K562 (cell line): ENCODE data around the gene IL17RC. TPM values are rescaled to one million over a fixed set of nuclear protein-coding genes. Genes with fewer than 3 reads are reported as not detected.

ENCODE experiments used
- ATAC-seq: fragments of 200-7000 bp; cut with Tn5 transposase; 3 replicates; pipeline ENCODE4 v1.9.1; 2020; ENCODE audit warnings: moderate library complexity
- BruUV-seq: library from RNA; stranded (reverse); fragments of 400-500 nt; replicated peaks from 2 replicates; lab custom pipeline; 2021; lab: Mats Ljungman, UMichigan
- CTCF ChIA-PET: fragments of 300-600 bp; formaldehyde crosslinking; extraction: SDS; loops from one replicate; lab custom pipeline; 2021; ENCODE audit warnings: low intra/inter-chr PET ratio; lab: Yijun Ruan, JAX
- POLR2A ChIA-PET: fragments of 300-600, 350-650 bp; sonication (Branson Sonifier 250); formaldehyde crosslinking; extraction: SDS; loops from one replicate; lab custom pipeline; 2021; ENCODE audit warnings: antibody characterized with exemption, inconsistent platforms; lab: Yijun Ruan, JAX
- DNase-seq, 4 experiments: peaks; one replicate each; pipeline versions ENCODE4 v3.0.0 to v3.0.0-alpha.2; 2011 to 2018; ENCODE audit warnings: low spot score in 3 of 4, mixed read lengths in 3 of 4; ENCODE audit errors: extremely low read depth in 1 of 4
- FAIRE-seq: peaks from 2 replicates; lab custom pipeline; 2011; peaks lifted over from hg19 to GRCh38; lab: Jason Lieb, UNC
- H2AFZ ChIP-seq: 2 replicates; pipeline ENCODE4 v1.6.0; 2011; ENCODE audit warnings: low read depth, low read length, control low read depth, inconsistent platforms
- H3K27ac ChIP-seq: fragments of 200-600 bp; 3 replicates; pipeline ENCODE4 v1.8.0; 2011; ENCODE audit warnings: low read depth, mild to moderate bottlenecking, control low read depth, inconsistent platforms, low read length, moderate library complexity, mixed read lengths; ENCODE audit errors: extremely low read depth
- H3K27me3 ChIP-seq, 2 experiments: fragments of 300-600 bp in 1 of 2; 2 replicates in 1 of 2; 3 replicates in 1 of 2; pipeline versions ENCODE4 v1.6.0 to v1.8.0; 2011; ENCODE audit warnings: inconsistent platforms in 2 of 2, low read length in 2 of 2, mild to moderate bottlenecking in 1 of 2, mixed read lengths in 1 of 2, moderate library complexity in 1 of 2; ENCODE audit not compliant: control insufficient read depth in 2 of 2, insufficient read depth in 2 of 2
- H3K36me3 ChIP-seq: fragments of 300-600 bp; 3 replicates; pipeline ENCODE4 v1.8.0; 2011; ENCODE audit warnings: mild to moderate bottlenecking, low read length, inconsistent platforms; ENCODE audit not compliant: control insufficient read depth, insufficient read depth
- H3K4me1 ChIP-seq, 2 experiments: fragments of 200-600 bp in 1 of 2; replicated peaks in 1 of 2; 2 replicates in 1 of 2; 3 replicates in 1 of 2; pipeline versions ENCODE4 v1.5.1 to v1.8.0; 2011; ENCODE audit warnings: inconsistent platforms in 2 of 2, low read length in 2 of 2, mild to moderate bottlenecking in 1 of 2, mixed read lengths in 1 of 2, moderate library complexity in 1 of 2; ENCODE audit not compliant: control insufficient read depth in 2 of 2, insufficient read depth in 2 of 2
- H3K4me2 ChIP-seq: 2 replicates; pipeline ENCODE4 v1.6.1; 2011; ENCODE audit warnings: low read length, control low read depth, inconsistent platforms, mixed read lengths; ENCODE audit not compliant: insufficient read depth
- H3K4me3 ChIP-seq: fragments of 200-600 bp; sonication (generic), shearing (Covaris generic); 2 replicates; pipeline ENCODE4 v1.5.1; 2016; ENCODE audit warnings: control low read depth, inconsistent platforms
- H3K79me2 ChIP-seq: fragments of 200-600 bp; 3 replicates; pipeline ENCODE4 v1.8.0; 2011; ENCODE audit warnings: low read length, inconsistent platforms; ENCODE audit not compliant: control insufficient read depth, insufficient read depth
- H3K9ac ChIP-seq, 2 experiments: 2 replicates each; pipeline versions ENCODE4 v1.6.0 to v1.6.1; 2011; ENCODE audit warnings: low read depth in 2 of 2, low read length in 2 of 2, control low read depth in 1 of 2, inconsistent platforms in 1 of 2, mild to moderate bottlenecking in 1 of 2, mixed read lengths in 1 of 2; ENCODE audit not compliant: insufficient read depth in 1 of 2
- H3K9me1 ChIP-seq: one replicate; pipeline ENCODE4 v1.6.0; 2011; ENCODE audit warnings: inconsistent platforms, mild to moderate bottlenecking, low read length, moderate library complexity; ENCODE audit not compliant: control insufficient read depth, insufficient read depth
- H3K9me3 ChIP-seq: replicated peaks from 2 replicates; pipeline ENCODE4 v1.5.1; 2011; ENCODE audit warnings: low read depth, low read length, inconsistent platforms; ENCODE audit not compliant: control insufficient read depth, insufficient read depth
- H4K20me1 ChIP-seq: replicated peaks from 2 replicates; pipeline ENCODE4 v1.6.1; 2011; ENCODE audit warnings: low read length, inconsistent platforms, mixed read lengths; ENCODE audit not compliant: control insufficient read depth, insufficient read depth
- CBFA2T2 ChIP-seq: fragments of 450-650 bp; conservative IDR thresholded peaks from 2 replicates; pipeline ENCODE4 v1.6.1; 2017; ENCODE audit warnings: mild to moderate bottlenecking
- ZNF134 ChIP-seq: fragments of 250-450 bp; sonication (Bioruptor Pico); conservative IDR thresholded peaks from 2 replicates; pipeline ENCODE4 v1.4.0; 2020
- ZNF212 ChIP-seq: fragments of 450-650 bp; formaldehyde crosslinking; IDR thresholded peaks from 2 replicates; pipeline ENCODE4 v1.4.0; 2020; ENCODE audit warnings: mild to moderate bottlenecking
- ZNF75A ChIP-seq: fragments of 450-650 bp; formaldehyde crosslinking; IDR thresholded peaks from 2 replicates; pipeline ENCODE4 v1.4.0; 2020; ENCODE audit warnings: mild to moderate bottlenecking
- WGBS: fragments of 100-300 bp; shearing (Covaris generic); methylation state at CpG from one replicate; pipeline ENCODE4 v1.1.6; 2016; ENCODE audit warnings: low coverage, mixed read lengths; ENCODE audit not compliant: insufficient coverage; ENCODE audit errors: missing lambda C conversion rate; 5-methylcytosine and 5-hydroxymethylcytosine counted together
- in situ Hi-C: fragments of 300-500 bp; cut with MboI; formaldehyde crosslinking; loops from 4 replicates; pipeline ENCODE4 v1.15.0; 2018; ENCODE audit warnings: inconsistent platforms, mixed read lengths
- intact Hi-C: fragments of 100-400 bp; cut with micrococcal nuclease; formaldehyde crosslinking; loops from 2 replicates; pipeline ENCODE4 v1.14.2; 2022
- polyA plus RNA-seq, 8 experiments: library from polyadenylated mRNA; depleted of rRNA in 4 of 8; stranded (reverse) in 5 of 8; unstranded in 3 of 8; fragments of >200 nt; fragmentation: Nextera tagmentation in 2 of 8; fragmentation: Illumina TruSeq in 1 of 8; extraction: Ambion mirVana in 2 of 8; extraction: Trizol in 1 of 8; gene quantifications; 2 replicates each; pipeline versions ENCODE4 v1.2.1 to v1.2.3, GENCODE V29; 2011 to 2014; ENCODE audit warnings: inconsistent platforms in 1 of 8, missing spikeins in 1 of 8
- total RNA-seq, 7 experiments: library from RNA; depleted of rRNA in 6 of 7; stranded (reverse); fragments of >200 nt in 6 of 7; fragmentation: Illumina TruSeq in 2 of 7; extraction: Trizol in 2 of 7; gene quantifications; 2 replicates each; pipeline versions ENCODE4 v1.2.1 to v1.2.3, GENCODE V29; 2011 to 2021; ENCODE audit warnings: low replicate concordance in 1 of 7
- TF ChIP-seq, protein P1 (sequence below), 2 experiments: IDR thresholded peaks; 2 replicates each; pipeline ENCODE4 v1.6.1; 2012; ENCODE audit warnings: improper control_type of control experiment in 2 of 2, low read depth in 2 of 2, low read length in 2 of 2, borderline replicate concordance in 1 of 2
- TF ChIP-seq, protein P2 (sequence below): sonication (generic); formaldehyde crosslinking; IDR thresholded peaks from 2 replicates; pipeline ENCODE4 v1.8.1; 2023; ENCODE audit warnings: mild to moderate bottlenecking, missing genetic modification reagents
- TF ChIP-seq, protein P3 (sequence below), 2 experiments: fragments of 450-650 bp; conservative IDR thresholded peaks; 2 replicates each; pipeline ENCODE4 v1.6.1; 2017; ENCODE audit warnings: mild to moderate bottlenecking in 2 of 2, moderate library complexity in 2 of 2

IL17RC gene
- total and polyA plus RNA-seq, 9 of the 15 experiments (the other 6 are each of a cell fraction or from before 2014, with no cell fraction given): 0.15 to 11.4 (median 7.1) TPM; not detected in 1

DNA sequence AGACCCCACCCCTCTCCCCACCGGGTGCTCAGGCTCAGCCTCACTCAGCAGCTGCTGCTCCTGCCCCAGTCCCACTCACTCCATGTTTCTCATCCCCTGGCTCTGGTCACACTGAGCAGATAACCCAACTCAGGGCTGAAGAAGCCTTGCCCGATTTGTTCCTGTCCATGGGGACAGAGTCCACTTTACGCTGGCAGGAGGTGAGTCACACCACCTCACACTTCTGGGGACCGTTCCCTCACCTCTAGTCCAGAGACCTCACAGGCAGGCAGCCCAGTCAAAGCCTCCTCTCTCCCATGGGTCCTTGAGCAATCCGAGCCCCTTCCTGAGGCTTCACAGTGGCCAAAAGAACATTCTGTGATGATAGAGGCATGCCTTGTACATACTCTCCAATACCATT is 38.2 kb upstream of the IL17RC start:
- no peaks in the 10 kb centered on the region for H4K20me1 ChIP-seq
- intact Hi-C loops: no loop called here
- POLR2A ChIA-PET: interaction anchor here (0.6 to 1.7 kb wide), 3 partner anchors 13 to 63 kb away, joined by 4 to 6 read pairs (median 6); no protein-coding TSS in a partner anchor
- H3K9me3 ChIP-seq: no peaks in the 10 kb centered on the region
- in situ Hi-C loops: no loop called here
- BruUV-seq: no TSS peak
- ATAC-seq (peak; percentile 26), DNase-seq (no peak), FAIRE-seq (no peak)
- no peaks in the 10 kb centered on the region for H3K79me2 ChIP-seq
- no peak overlapping the region for H3K4me3 ChIP-seq
- H2AFZ ChIP-seq: peak overlapping the region; percentile 68
- TF ChIP-seq, protein P1, sequence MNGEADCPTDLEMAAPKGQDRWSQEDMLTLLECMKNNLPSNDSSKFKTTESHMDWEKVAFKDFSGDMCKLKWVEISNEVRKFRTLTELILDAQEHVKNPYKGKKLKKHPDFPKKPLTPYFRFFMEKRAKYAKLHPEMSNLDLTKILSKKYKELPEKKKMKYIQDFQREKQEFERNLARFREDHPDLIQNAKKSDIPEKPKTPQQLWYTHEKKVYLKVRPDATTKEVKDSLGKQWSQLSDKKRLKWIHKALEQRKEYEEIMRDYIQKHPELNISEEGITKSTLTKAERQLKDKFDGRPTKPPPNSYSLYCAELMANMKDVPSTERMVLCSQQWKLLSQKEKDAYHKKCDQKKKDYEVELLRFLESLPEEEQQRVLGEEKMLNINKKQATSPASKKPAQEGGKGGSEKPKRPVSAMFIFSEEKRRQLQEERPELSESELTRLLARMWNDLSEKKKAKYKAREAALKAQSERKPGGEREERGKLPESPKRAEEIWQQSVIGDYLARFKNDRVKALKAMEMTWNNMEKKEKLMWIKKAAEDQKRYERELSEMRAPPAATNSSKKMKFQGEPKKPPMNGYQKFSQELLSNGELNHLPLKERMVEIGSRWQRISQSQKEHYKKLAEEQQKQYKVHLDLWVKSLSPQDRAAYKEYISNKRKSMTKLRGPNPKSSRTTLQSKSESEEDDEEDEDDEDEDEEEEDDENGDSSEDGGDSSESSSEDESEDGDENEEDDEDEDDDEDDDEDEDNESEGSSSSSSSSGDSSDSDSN (IDR thresholded peaks at IDR 0.05; ENCODE audit: borderline replicate concordance in 1 of 2, low read depth in 2 of 2, low read length in 2 of 2): no peak
- TF ChIP-seq ZNF134 (CRISPR knock-in tag) (no peak), ZNF212 (no peak), CBFA2T2 (no peak), ZNF75A (no peak)
- TF ChIP-seq, protein P2, sequence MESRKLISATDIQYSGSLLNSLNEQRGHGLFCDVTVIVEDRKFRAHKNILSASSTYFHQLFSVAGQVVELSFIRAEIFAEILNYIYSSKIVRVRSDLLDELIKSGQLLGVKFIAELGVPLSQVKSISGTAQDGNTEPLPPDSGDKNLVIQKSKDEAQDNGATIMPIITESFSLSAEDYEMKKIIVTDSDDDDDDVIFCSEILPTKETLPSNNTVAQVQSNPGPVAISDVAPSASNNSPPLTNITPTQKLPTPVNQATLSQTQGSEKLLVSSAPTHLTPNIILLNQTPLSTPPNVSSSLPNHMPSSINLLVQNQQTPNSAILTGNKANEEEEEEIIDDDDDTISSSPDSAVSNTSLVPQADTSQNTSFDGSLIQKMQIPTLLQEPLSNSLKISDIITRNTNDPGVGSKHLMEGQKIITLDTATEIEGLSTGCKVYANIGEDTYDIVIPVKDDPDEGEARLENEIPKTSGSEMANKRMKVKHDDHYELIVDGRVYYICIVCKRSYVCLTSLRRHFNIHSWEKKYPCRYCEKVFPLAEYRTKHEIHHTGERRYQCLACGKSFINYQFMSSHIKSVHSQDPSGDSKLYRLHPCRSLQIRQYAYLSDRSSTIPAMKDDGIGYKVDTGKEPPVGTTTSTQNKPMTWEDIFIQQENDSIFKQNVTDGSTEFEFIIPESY (CRISPR knock-in tag): no peak
- TF ChIP-seq, protein P3, sequence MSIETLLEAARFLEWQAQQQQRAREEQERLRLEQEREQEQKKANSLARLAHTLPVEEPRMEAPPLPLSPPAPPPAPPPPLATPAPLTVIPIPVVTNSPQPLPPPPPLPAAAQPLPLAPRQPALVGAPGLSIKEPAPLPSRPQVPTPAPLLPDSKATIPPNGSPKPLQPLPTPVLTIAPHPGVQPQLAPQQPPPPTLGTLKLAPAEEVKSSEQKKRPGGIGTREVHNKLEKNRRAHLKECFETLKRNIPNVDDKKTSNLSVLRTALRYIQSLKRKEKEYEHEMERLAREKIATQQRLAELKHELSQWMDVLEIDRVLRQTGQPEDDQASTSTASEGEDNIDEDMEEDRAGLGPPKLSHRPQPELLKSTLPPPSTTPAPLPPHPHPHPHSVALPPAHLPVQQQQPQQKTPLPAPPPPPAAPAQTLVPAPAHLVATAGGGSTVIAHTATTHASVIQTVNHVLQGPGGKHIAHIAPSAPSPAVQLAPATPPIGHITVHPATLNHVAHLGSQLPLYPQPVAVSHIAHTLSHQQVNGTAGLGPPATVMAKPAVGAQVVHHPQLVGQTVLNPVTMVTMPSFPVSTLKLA (conservative IDR thresholded peaks at IDR 0.05): no peak
- H3K9ac ChIP-seq: peak overlapping the region in 1 of 2 experiments; percentile 39; a peak in 1 of 4 replicates
- H3K27me3 ChIP-seq: no peaks in the 10 kb centered on the region
- no peaks in the 10 kb centered on the region for H3K36me3 ChIP-seq
- no peaks in the 10 kb centered on the region for H3K9me1 ChIP-seq
- CTCF ChIA-PET: no interaction called here
- no peak overlapping the region for H3K27ac ChIP-seq
- H3K4me2 ChIP-seq: no peak overlapping the region; the same call in 1 of the 2 replicates
- H3K4me1 ChIP-seq: peaks cover 11 to 13% of the 10 kb centered on the region in 2 experiments
- 49% methylated on average over 5 of the region's 5 CpGs for WGBS
